IPS-NIHi11 (cell line): ENCODE results near the gene RFTN2.

Experiments used
- DNase-seq: peaks from one replicate; pipeline ENCODE4 v3.0.0; 2012; ENCODE audit warnings: mixed read lengths, low spot score

Gene RFTN2

GRCh38 chr2:197547163-197547900 is 128.1 kb downstream of the RFTN2 start:
- no peak for DNase-seq

DNA sequence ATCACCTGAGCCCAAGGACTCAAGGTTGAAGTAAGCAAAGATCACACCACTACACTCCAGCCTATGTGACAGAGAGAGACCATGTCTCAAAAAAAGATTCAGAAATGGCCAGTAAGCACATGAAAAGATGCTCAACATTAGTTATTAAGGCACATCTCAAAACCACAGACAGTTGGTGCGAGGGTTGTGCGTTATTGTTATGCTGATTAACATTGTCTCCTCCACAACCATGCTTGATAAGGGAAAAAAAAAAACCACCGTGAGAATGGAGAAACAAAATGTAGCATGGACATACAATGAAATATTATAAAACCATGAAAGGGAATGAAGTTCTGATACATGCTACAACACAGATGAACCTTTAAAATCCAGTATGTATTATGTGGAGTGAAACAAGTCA is 132.2 kb downstream of the RFTN2 start:
- no peak for DNase-seq

GRCh38 chr2:197539734-197540133 is 135.7 kb downstream of the RFTN2 start:
- no peak for DNase-seq

DNA sequence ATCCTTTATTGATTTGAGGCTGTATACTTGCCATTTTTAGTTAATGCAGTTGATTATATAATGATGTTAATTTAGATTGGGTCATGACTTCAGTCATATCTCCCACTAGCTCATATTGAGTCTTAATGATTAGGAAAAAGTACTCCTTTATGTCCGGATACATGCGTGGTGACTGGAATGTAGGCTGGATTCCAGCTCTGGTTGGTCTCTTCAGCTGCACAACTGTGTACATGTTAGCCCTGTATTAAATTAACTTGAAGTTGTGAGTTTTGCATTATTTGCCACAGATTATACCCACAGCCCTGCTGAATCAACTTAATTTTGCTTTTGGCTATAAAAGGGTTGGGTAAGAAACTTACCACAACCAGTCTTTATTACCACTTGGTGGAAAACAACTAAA is 137.0 kb downstream of the RFTN2 start:
- no peak for DNase-seq
